ENCODE measurements around the gene PANX2. TPM values are rescaled to one million over a fixed set of nuclear protein-coding genes. Genes with fewer than 3 reads are reported as not detected.
"Not testable (repeated sequence)": the region's sequence is repeated elsewhere in the genome, so short reads cannot be mapped to it uniquely, and the experiment has no call there.

PANX2 gene
- total RNA-seq, 1 donor from 2014 or later, result 0.43 TPM

GRCh38 chr22:50203288-50203687 lies 32.8 kb downstream of the PANX2 start:
- intact Hi-C loops (cut with DNase I), result no loop called here
- no peak for DNase-seq
- ATAC-seq (ENCODE audit: poor library complexity), result no peak

- intact Hi-C loops (cut with DNase I), result no loop called here
- DNase-seq (no peak), ATAC-seq (ENCODE audit: poor library complexity) (no peak)
These were observed 34.0 kb downstream of the PANX2 start for GRCh38 chr22:50204571-50204970.

GRCh38 chr22:50204998-50205397 lies 34.5 kb downstream of the PANX2 start:
- not testable (repeated sequence) for DNase-seq; ATAC-seq (ENCODE audit: poor library complexity)
- intact Hi-C loops (cut with DNase I), result loop anchor here (5.0 kb wide), 1 partner anchor 58 kb away; no protein-coding TSS in a partner anchor

GRCh38 chr22:50205781-50206569 lies 35.4 kb downstream of the PANX2 start:
- DNase-seq, result no peak
- intact Hi-C loops (cut with DNase I), result loop anchor here (5.0 kb wide), 1 partner anchor 59 kb away; no protein-coding TSS in a partner anchor
- no peak for ATAC-seq (ENCODE audit: poor library complexity)

- ATAC-seq (ENCODE audit: poor library complexity) (peak; percentile 83), DNase-seq (peak; percentile 88)
- intact Hi-C loops (cut with DNase I), result loop anchor here (5.0 kb wide), 1 partner anchor 59 kb away; no protein-coding TSS in a partner anchor
These were observed 36.1 kb downstream of the PANX2 start for GRCh38 chr22:50206599-50206998.

DNA sequence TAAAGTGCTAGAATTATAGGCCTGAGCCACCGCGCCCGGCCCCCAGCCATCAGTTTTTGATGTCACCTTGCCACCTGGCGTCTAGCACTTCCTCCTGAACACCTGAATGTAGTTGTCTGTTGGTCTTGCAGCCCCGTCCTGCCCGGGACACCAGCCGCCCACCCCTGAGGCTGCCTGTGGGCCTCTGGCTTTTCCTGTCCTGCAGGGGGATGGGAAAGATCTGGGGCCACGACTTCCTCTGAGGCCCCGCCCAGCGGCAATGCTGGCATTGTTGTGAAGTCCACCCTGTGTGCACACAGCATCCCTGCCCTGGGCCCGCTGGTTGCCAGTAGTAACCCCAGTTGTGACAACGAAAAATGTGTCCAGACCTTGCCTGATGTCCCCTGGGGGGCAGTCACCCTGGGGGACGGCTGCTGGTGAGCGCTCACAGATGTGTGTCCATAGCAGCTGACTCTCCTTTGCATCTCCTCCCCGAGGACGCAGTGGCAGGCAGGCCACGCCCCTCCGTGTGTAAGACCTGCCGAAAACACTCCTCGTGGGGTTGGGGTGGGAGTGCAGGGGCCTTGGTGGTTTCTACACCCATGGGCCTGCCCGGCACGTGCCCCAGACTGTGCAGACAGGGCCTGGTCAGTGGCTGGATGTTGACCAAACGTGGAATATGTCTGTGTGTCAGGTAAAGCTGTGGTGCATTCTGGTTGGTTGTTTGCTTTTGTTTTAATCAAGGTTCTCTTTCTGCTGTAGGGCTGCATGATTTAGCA lies 37.0 kb downstream of the PANX2 start:
- intact Hi-C loops (cut with DNase I), result loop anchor here (5.0 kb wide), 1 partner anchor 60 kb away; no protein-coding TSS in a partner anchor
- DNase-seq (peak; percentile 50), ATAC-seq (ENCODE audit: poor library complexity) (no peak)

DNA sequence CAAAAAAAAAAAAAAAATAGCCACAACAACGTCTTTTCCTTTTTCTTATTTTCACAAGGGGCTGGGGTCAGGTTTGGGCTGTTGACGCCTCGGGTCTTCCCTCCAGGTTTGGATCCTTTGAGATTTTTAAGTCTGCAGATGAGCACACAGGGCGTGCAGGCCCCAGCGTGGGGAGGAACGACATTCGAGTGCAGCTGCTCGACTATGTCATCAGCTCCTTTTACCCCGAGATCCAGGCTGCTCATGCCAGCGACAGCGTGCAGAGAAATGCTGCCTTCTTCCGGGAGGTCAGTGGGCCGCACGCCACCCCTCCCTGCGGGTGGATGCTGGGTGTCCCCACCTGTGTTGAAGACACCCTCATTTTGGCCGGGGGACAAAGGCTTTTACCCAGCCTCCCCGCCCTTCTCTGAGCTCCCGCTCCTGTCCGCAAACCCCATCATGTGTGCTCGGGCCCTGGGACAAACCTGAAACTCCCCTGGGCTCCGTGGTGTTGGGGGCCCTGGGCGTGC lies 38.0 kb downstream of the PANX2 start:
- intact Hi-C loops (cut with DNase I), result loop anchor here (5.0 kb wide), 1 partner anchor 61 kb away; no protein-coding TSS in a partner anchor
- DNase-seq (no peak), ATAC-seq (ENCODE audit: poor library complexity) (no peak)

DNA sequence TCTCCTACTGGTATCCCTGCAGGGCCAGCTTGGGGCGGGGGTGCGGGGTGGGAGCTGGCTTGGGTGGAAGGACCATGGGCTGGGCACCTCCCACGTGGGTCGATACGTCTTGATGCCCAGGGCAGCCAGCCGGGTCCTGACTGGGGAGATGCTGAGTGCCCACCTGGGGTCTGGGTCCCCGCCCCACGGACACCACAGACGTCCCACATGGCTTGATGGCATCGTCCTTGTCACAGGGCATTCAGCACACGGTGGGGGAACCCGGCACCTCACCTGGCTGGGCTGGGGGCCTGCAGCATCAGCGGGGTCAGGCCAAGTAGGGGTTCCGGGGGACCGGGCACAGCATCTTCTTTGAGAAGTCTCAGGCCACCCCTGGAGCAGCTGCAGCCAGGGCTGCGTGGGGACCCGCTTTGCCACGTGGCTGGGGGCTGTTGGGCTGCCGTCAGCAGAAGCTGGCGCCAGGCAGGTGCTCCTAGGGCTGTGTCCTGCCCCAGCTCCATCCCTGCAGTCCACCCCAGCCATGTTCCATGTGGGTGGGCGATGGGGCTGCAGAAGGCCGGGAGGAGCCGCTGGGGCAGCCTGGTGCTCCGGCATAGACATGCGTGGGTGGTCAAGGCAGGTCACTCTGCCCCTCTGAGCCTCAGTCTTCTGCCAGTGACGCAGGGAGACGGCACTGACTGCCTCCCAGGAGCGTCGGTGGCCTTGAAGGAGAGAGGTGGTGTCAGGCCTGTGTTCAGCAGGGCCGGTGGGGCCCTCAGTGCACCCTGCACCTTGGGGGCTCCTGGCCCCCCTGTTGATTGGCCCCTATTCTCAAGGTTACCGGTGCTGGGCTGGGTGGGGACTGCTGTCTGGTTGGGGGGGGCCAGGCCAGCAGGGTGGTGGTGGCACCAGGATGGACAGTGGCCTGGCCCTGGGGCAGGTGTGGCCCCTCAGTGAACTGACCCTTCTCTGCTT lies 38.7 kb downstream of the PANX2 start:
- no peak for DNase-seq
- intact Hi-C loops (cut with DNase I), result loop anchor here (5.0 kb wide), 1 partner anchor 62 kb away; no protein-coding TSS in a partner anchor
- ATAC-seq (ENCODE audit: poor library complexity), result no peak

GRCh38 chr22:50209893-50210292 lies 39.4 kb downstream of the PANX2 start:
- peak; percentile 74 for DNase-seq
- intact Hi-C loops (cut with DNase I), result loop anchor here (5.0 kb wide), 1 partner anchor 63 kb away; no protein-coding TSS in a partner anchor
- peak; percentile 45 for ATAC-seq (ENCODE audit: poor library complexity)

DNA sequence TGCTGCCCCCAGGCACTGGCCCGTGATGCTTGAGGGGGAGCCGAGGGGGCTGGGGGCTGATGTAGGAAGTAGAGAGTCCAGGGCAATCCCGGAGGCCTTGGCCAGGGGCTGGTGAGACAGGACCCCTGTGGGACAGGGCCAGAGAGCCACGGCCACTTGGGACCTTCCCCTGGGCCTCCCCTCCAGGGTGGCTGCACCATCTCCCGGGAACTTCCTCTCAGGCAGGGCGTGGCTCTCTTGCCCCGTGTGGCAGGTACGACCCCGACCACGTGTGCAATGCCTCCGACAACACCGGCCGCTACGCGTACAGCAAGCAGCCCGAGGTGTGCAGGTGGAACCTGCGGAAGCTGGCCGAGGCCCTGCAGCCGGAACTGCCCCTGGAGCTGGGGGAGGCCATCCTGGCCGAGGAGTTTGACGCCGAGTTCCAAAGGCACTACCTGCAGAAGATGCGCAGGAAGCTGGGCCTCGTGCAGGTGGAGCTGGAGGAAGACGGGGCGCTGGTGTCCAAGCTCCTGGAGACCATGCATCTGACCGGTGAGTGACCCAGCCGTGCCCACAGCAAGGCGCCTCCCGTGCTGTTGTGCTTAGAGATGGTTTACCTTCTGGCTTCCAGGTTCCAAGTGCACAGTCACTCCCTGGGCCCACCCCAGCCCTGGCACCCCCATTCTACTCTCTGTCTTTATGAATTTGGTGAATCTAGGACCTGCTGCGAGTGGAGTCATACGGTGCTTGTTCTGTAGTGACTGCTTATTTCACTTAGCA lies 40.0 kb downstream of the PANX2 start:
- no peak for DNase-seq
- intact Hi-C loops (cut with DNase I), result no loop called here

DNA sequence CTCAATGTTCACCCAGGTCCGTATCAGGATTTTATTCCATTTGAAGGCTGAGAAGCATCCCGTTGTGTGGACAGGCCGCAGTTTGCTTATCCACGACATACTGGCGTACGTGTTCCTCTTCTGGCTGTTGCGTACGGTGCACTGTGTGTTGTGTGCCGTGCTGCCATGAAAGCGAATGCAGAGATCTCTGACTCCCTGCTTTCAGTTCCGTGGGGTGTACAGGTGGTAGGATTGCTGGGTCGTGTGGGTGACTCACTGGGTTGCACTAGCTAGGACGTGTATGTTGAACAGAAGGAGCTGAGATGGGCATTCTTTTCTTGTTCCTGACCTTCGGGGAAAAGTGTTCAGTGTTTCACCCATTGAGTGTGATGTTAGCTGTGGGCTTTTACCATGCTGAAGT lies 40.6 kb downstream of the PANX2 start:
- intact Hi-C loops (cut with DNase I), result no loop called here
- ATAC-seq (ENCODE audit: poor library complexity) (no peak), DNase-seq (no peak)

More for the DNA sequence above, 40.0 kb downstream of the PANX2 start:
- ATAC-seq (ENCODE audit: poor library complexity), result no peak

DNA sequence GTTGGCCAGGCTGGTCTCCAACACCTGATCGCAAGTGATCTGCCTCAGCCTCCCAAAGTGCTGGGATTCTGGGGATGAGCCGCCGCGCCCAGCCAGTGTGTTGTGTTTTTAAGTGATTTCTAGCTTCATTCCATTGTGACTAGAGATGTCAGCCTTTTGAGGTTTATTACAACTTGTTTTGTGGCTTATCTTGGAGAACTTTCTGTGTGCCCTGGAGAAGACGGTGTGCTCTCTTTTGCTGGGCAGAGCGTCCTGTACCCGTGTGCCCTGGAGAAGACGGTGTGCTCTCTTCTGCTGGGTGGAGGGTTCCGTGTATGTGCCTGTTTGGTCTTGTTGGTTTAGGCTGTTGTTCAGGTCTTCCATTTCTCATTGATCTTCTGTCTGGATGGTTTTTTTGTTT lies 42.7 kb downstream of the PANX2 start:
- ATAC-seq (ENCODE audit: poor library complexity) (no peak), DNase-seq (no peak)
- intact Hi-C loops (cut with DNase I), result no loop called here

GRCh38 chr22:50215297-50216054 lies 44.9 kb downstream of the PANX2 start:
- intact Hi-C loops (cut with DNase I), result no loop called here
- ATAC-seq (ENCODE audit: poor library complexity) (no peak), DNase-seq (no peak)

DNA sequence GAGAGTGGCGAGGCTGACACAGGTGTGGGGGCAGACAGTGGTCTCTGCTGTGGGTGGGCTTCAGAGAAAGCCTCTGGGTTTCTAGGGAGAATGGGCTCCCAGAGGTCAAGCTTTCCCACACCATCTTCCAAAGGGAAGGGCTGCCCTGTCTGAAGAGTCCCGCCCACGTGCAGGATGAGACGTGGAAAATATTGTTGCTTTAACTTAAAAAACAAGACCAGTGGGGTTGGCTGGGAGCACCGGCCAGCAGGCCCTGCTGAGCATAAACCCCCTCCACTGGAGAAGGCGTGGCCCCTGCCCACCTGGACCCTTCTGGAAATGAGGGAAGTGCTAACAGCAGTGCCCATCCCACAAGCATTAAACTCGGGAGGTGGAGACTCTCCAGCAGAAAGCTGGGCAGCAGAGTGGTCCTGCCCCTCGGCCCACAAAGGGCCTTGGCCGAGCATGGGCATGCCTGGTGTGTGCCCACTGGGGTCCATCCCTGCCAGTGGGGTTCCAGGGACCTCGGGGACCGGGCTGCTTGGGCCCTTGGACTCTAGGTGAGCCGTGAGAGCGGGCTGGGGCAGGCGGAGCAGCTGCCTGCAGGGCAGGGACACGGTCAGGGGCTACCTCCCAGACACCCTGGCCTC lies 45.6 kb downstream of the PANX2 start:
- no peak for ATAC-seq (ENCODE audit: poor library complexity)
- no peak for DNase-seq
- intact Hi-C loops (cut with DNase I), result no loop called here

- intact Hi-C loops (cut with DNase I), result no loop called here
- ATAC-seq (ENCODE audit: poor library complexity) (no peak), DNase-seq (no peak)
These were observed 46.4 kb downstream of the PANX2 start for GRCh38 chr22:50216684-50217520.

Measured in Right ventricle myocardium superior (tissue), 1 donor.